Measurements from ENCODE around the gene ZNF511.
"Not testable (repeated sequence)": the region's sequence is repeated elsewhere in the genome, so short reads cannot be mapped to it uniquely, and the experiment has no call there.

The ZNF511 gene

GRCh38 chr10:133314911-133315310, 6.2 kb downstream of the ZNF511 start:
- no peak for DNase-seq (ENCODE audit: low read depth)

DNA sequence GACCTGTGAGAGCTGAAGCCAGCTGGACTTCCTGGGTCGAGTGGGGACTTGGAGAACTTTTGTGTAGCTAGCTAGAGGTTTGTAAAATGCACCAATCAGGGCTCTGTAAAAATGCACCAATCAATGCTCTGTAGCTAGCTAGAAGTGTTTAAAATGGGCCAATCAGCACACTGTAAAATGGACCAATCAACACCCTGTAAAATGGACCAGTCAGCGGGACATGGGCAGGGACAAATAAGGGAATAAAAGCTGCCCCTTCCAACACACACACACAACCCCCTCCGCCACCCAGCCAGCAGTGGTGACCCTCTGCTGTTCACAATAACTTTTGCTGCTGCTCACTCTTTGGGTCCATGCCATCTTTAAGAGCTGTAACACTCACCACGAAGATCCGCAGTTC, 7.1 kb downstream of the ZNF511 start:
- no peak for DNase-seq (ENCODE audit: low read depth)

DNA sequence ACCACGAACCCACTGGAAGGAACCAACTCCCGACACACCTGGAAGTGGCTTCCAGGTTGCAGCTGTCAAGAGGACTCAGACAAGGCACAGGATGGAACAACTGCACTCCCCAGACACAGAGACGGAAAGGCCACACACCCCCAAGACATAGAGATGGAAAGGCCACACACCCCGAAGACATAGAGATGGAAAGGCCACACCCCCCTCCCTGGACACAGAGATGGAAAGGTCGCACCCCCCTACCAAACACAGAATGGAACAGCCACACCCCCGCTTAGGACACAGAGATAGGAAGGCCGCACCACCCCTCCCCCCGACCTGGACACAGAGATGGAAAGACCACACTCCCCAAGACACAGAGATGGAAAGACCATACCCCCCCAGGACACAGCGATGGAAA, 7.6 kb downstream of the ZNF511 start:
- DNase-seq (ENCODE audit: low read depth), result no peak

- DNase-seq (ENCODE audit: low read depth), result no peak
Measured at GRCh38 chr10:133316732-133317131, 8.0 kb downstream of the ZNF511 start.

DNA sequence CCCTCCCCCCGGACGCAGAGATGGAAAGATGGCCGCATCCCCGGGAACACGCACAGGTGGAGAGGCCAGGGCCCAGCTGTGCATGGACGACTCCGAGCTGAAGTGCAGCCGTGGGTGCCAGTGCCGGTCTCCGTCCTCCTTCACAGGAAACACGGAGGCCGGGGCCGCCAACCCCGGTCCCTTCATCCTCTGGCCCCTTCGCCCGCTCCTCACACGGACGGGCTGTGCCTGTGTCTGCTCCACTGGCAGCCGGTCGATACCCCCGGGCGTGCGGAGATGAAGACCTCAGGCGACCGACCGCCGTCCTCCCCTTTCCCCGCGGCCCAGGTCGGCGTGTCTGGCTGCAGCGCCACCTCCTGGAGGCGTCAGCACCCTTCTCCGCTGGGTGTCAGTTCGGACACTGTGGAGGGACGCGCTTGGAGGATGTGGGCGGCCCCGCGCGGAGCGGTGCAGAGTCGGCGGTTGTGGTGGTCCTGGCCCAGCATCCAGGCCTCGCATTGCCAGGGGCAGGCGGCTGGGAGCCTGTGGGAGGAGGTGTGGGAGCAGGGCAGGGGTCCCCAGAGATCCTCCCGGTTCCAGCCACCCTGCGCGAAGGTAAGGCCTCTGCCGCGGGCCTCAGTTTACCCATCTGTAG, 9.9 kb downstream of the ZNF511 start:
- peak; percentile 37 for DNase-seq (ENCODE audit: low read depth)

DNA sequence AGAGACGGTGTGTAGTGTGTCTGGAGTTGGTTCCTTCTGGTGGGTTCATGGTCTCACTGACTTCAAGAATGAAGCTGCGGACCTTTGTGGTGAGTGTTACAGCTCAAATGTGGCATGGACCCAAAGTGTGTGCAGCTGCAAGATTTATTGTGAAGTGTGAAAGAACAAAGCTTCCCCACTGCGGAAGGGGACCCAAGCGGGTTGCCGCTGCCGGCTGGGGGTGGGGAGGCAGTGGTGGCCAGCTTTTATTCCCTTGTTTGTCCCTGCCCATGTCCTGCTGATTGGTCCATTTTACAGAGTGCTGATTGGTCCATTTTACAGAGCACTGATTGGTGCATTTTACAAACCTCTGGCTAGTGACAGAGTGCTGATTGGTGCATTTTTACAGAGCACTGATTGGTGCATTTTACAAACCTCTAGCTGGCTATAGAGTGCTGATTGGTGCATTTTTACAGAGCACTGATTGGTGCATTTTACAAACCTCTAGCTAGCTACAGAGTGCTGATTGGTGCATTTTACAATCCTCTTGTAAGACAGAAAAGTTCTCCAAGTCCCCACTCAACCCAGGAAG, 12.2 kb downstream of the ZNF511 start:
- not testable (repeated sequence) for DNase-seq (ENCODE audit: low read depth)

GRCh38 chr10:133322064-133322709, 13.5 kb downstream of the ZNF511 start:
- not testable (repeated sequence) for DNase-seq (ENCODE audit: low read depth)

DNA sequence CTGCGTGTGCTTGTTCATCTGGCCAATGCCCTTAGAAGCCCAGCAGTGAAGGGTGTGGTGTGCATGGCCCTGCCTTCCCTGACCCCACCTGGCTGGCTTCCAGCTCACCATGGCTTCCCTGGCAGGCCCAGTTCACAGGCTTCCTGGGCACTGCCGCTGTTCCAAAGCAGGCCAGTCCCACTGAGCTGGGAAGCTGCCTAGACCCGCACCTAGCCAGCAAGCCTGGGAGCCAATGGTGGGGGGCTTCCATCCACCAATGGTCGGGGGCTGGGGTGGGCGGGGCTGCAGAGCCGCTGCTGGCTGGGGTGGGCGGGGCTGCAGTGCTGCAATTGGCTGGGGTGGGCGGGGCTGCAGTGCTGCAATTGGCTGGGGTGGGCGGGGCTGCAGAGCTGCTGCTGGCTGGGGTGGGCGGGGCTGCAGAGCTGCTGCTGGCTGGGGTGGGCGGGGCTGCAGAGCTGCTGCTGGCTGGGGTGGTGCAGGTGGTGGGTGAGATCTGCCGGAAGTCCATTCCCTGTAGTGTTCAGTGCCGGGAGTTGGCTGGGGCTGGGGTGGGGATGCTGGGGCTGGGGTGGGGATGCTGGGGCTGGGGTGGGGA, 15.6 kb downstream of the ZNF511 start:
- DNase-seq (ENCODE audit: low read depth), result no peak

- no peak for DNase-seq (ENCODE audit: low read depth)
Measured at GRCh38 chr10:133324857-133325260, 16.1 kb downstream of the ZNF511 start.

DNA sequence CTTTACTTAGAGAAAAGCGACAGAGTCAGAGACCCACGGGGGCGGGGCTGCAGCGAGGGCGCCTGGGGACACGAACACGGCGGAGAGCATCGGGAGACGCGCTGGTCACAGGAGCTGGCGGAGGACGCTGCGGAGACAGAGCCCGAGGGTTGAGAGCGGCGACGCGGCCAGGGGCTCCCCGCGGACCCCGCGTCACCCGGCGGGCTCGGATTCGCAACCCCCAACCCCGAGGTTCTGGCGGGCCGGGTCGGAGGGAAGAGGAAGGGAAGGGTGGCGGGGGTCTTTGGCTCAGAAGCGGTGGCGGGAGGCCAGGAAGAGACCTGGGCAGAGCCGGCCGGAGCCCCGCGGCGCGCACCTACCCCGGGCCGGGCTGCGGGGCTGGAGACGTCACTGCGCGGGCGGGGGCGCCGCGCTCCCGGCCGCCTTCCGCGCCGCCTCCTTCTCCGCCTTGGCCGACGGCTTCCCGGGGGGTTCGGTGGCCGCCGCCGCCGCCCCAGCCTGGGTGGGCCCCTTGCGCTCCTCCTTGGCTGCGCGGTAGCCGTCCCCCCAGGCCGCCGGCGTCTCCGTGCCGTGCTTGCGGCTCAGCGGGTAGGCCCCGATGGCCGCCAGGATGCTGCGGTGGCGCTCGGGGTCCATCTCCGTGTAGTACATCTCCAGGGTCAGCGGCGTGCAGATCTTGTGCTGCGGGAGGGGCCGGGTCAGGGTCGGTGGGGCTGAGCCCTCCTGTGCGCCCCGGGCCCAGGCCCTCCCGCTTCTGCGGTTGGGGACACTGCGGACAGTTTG, 16.9 kb downstream of the ZNF511 start:
- no peak for DNase-seq (ENCODE audit: low read depth)

GRCh38 chr10:133326223-133326551, 17.5 kb downstream of the ZNF511 start:
- no peak for DNase-seq (ENCODE audit: low read depth)

- no peak for DNase-seq (ENCODE audit: low read depth)
Measured at GRCh38 chr10:133326745-133327650, 18.3 kb downstream of the ZNF511 start.

DNA sequence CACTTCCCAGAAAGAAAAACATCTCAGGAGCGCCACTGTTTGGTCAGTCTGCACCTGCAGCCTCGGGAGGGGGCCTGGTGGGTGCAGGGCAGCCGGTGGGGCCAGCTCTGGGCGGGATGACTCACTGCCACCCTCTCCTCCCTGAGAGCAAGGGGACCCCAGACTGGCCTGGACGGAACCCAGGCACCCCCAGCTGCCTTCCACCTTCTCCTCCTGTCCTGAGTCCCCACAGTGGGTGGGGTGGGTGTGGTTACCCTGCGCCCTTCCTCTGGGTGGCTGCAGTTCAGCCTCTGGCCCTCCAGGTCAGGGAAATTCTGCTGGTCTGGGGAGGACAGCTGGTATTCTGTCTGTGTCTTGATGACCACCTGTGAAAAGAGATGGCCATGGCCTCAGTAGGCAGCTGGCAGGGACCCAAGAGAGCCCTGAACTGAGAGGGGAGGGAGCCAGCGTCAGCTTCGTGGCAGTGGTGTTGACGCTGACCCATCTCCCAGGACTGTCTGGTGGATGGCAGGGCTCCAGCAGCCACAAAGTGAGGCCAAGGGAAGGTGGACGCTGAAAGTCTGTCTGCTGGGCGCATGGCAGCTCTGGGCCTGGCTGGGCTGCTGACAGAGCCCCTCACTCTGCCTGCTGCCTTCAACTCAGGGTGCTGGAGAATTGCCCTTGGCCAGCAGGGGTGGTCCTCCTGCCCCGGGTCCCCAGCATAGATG, 19.1 kb downstream of the ZNF511 start:
- DNase-seq (ENCODE audit: low read depth), result no peak

- DNase-seq (ENCODE audit: low read depth), result no peak
Measured at GRCh38 chr10:133328358-133329343, 19.9 kb downstream of the ZNF511 start.

DNA sequence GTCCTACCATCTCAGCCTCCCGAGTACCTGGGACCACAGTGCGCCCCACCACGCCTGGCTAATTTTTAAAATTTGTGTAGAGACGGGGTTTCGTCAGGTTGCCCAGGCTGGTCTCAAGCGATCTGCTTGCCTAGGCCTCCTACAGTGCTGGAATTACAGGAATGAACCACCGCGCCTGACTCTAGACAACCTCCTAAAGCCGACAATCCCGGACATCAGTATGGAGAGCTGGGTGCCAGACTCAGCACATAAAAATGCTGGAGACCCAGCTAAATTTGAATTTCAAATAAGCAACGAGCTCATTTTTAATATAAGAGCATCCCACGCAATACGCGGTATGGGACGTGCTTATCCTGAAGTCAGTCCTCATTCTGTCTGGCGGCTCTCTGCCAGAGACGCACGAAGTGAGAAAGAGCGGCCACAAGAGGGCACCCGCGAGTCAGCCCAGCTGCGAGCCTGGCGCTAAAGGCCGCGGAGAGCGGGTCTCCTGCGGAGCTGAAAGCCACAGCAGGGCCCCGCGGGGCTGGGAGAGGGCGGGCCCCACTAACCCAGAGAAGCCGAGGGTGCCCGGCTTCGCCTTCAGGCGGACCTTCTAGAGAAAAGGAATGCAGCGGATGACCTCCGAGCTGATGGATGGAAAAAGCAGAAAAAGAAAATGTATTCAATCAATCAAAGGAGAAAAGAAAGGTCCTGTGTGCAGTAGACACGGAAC, 20.9 kb downstream of the ZNF511 start:
- DNase-seq (ENCODE audit: low read depth), result peak; percentile 70

DNA sequence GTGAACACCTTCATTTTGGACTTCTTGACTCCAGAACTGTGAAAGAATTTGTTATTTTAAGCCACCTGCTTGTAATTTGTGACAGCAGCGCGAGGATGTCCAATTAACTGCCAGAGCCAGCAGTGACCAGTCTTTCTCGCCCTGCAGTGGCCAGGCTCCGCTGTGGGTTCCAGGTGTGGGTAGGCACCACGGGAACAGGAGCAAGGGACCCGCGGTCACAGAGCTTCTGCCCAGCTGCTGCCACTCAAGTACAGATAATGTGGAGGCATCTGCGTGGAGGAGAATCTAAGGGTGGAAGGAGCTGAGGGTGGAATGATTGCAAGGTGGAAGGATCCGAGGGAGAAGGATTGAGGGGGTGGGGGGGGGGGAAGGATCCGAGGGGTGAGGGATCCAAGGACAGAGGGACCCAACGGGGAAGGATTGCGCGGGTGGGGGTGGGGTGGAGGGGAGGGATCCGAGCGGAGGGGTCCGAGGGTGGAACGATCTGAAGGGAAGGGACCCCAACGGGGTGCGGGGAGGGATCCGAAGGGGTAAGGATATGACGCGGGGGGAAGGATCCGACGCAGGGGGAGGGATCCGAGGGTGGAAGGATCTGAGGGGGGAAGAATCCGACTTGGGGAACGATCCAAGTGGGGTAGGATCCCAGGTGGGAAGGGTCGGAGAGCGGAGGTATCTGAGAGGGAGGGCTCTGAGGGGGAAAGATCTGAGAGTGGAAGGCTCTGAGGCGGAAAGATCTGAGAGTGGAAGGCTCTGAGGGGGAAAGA, 24.4 kb downstream of the ZNF511 start:
- DNase-seq (ENCODE audit: low read depth), result no peak

GRCh38 chr10:133334503-133335245, 26.0 kb downstream of the ZNF511 start:
- DNase-seq (ENCODE audit: low read depth), result no peak

All from stimulated activated CD8-positive, alpha-beta memory T cell treated with anti-CD3 and anti-CD28 coated beads, Interleukin-12 subunit alpha, Interleukin-12 subunit beta, amount 100 ng/mL, for 4 hours (primary cell).